Panc1 (cell line): ENCODE measurements around the gene MICALL2. TPM values are rescaled to one million over a fixed set of nuclear protein-coding genes. Genes with fewer than 3 reads are reported as not detected.

Experiments
- ATAC-seq: fragments of 200-7000 bp; cut with Tn5 transposase; 2 replicates; pipeline ENCODE4 v1.9.1; 2020; ENCODE audit warnings: mild to moderate bottlenecking, moderate library complexity
- BruUV-seq: library from RNA; stranded (reverse); fragments of 400-500 nt; replicated peaks from 2 replicates; lab custom pipeline; 2021; lab: Mats Ljungman, UMichigan
- CTCF ChIA-PET: fragments of 300-600 bp; sonication (Branson Sonifier 250); formaldehyde crosslinking; loops from one replicate; lab custom pipeline; 2022; ENCODE audit warnings: antibody characterized with exemption; lab: Charles Lee
- POLR2A ChIA-PET: fragments of 300-600 bp; sonication (Branson Sonifier 250); formaldehyde crosslinking; loops from one replicate; lab custom pipeline; 2022; ENCODE audit warnings: antibody characterized with exemption; lab: Charles Lee
- DNase-seq: peaks from one replicate; pipeline ENCODE4 v3.0.0-alpha.2; 2010; ENCODE audit warnings: low read depth, low spot score
- H3K27ac ChIP-seq: 2 replicates; pipeline ENCODE4 v1.5.1; 2011; ENCODE audit warnings: mild to moderate bottlenecking, low read length, inconsistent platforms
- H3K27me3 ChIP-seq: fragments of 200-500 bp; sonication (Bioruptor generic); 2 replicates; pipeline ENCODE4 v1.6.0; 2014; ENCODE audit warnings: low read length, inconsistent platforms; ENCODE audit not compliant: control insufficient read depth, insufficient read depth
- H3K36me3 ChIP-seq: fragments of 200-500 bp; sonication (Bioruptor generic); 2 replicates; pipeline ENCODE4 v1.5.1; 2014; ENCODE audit warnings: inconsistent platforms, mild to moderate bottlenecking, low read length, moderate library complexity; ENCODE audit not compliant: control insufficient read depth, insufficient read depth
- H3K4me1 ChIP-seq: 2 replicates; pipeline ENCODE4 v1.5.1; 2011; ENCODE audit warnings: inconsistent platforms, mild to moderate bottlenecking, low read length, moderate library complexity; ENCODE audit not compliant: control insufficient read depth, insufficient read depth
- H3K4me3 ChIP-seq, 2 experiments: 2 replicates each; pipeline ENCODE4 v1.5.1; 2011 to 2012; ENCODE audit warnings: low read depth in 2 of 2, low read length in 2 of 2, mild to moderate bottlenecking in 2 of 2, inconsistent platforms in 1 of 2, moderate library complexity in 1 of 2
- H3K9me3 ChIP-seq: fragments of 200-500 bp; sonication (Bioruptor generic); 2 replicates; pipeline ENCODE4 v1.5.1; 2014; ENCODE audit warnings: low read depth, mild to moderate bottlenecking, inconsistent platforms, low read length, moderate library complexity; ENCODE audit not compliant: control insufficient read depth, insufficient read depth
- REST ChIP-seq, 2 experiments: IDR thresholded peaks; 2 replicates each; pipeline ENCODE4 v1.6.1; 2011 to 2012; ENCODE audit warnings: low read depth in 2 of 2, control low read depth in 1 of 2, low read length in 1 of 2, mild to moderate bottlenecking in 1 of 2, moderate library complexity in 1 of 2; ENCODE audit not compliant: insufficient read depth in 1 of 2
- TCF7L2 ChIP-seq: IDR thresholded peaks from 2 replicates; pipeline ENCODE4 v1.6.1; 2011; ENCODE audit warnings: mild to moderate bottlenecking, low read depth, low read length, inconsistent platforms
- in situ Hi-C: cut with HindIII; loops from 2 replicates; pipeline ENCODE4 v1.10.0; 2016; ENCODE audit warnings: low sequenced_read_pairs, low pct_unique_long_range_greater_than_20kb
- intact Hi-C: fragments of 100-400 bp; cut with micrococcal nuclease; formaldehyde crosslinking; loops from one replicate; pipeline ENCODE4 v1.10.0; 2022; ENCODE audit not compliant: unreplicated experiment
- total RNA-seq: library from RNA; stranded (reverse); gene quantifications from one replicate; pipeline ENCODE4 v1.2.1, GENCODE V29; 2021; ENCODE audit not compliant: unreplicated experiment
- TF ChIP-seq, protein P1 (sequence below): fragments of 450-650 bp; IDR thresholded peaks from 2 replicates; pipeline ENCODE4 v1.5.1; 2017; ENCODE audit warnings: mild to moderate bottlenecking

MICALL2 gene
- total RNA-seq, 1 experiment from 2014 or later: 144 TPM

DNA sequence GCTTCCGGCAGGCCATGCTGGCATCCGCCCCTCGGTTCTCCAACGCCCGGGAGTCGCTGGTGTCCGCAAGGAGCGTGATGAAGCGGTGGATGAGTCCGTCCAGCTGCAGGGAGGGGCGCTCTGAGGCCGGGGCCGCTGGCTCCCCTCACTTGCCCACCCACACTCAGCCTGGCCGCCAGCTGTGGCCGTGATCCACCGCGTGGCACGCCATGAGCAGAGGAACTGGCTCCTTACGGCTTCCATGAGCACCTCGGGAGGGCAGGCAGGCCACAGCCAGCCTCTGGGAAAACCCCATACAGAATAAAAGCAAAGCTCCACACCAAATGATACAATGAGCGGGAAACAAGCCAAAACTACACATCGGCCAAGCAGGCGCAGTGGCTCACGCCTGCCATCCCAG lies 15.5 kb upstream of the MICALL2 start:
- H3K27me3 ChIP-seq: no peaks in the 10 kb centered on the region
- DNase-seq (no peak), ATAC-seq (no peak)
- POLR2A ChIA-PET: interaction anchor here (0.5 to 0.6 kb wide), 2 partner anchors 566 to 1192 kb away, joined by 4 to 13 read pairs; no protein-coding TSS in a partner anchor
- no peaks in the 10 kb centered on the region for H3K9me3 ChIP-seq
- H3K36me3 ChIP-seq: no peaks in the 10 kb centered on the region; the same call in none of the 2 replicates
- CTCF ChIA-PET: interaction anchor here (0.7 to 1.0 kb wide), 3 partner anchors 26 to 74 kb away, joined by 3 to 5 read pairs (median 3); no protein-coding TSS in a partner anchor
- H3K27ac ChIP-seq: no peak overlapping the region
- no TSS peak for BruUV-seq
- H3K4me3 ChIP-seq: no peak overlapping the region
- intact Hi-C loops (no loop called here), in situ Hi-C loops (no loop called here)
- no peak for TF ChIP-seq REST (IDR thresholded peaks at IDR 0.05; ENCODE audit: insufficient read depth in 1 of 2, low read depth in 2 of 2, low read length in 1 of 2)
- TF ChIP-seq, protein P1, sequence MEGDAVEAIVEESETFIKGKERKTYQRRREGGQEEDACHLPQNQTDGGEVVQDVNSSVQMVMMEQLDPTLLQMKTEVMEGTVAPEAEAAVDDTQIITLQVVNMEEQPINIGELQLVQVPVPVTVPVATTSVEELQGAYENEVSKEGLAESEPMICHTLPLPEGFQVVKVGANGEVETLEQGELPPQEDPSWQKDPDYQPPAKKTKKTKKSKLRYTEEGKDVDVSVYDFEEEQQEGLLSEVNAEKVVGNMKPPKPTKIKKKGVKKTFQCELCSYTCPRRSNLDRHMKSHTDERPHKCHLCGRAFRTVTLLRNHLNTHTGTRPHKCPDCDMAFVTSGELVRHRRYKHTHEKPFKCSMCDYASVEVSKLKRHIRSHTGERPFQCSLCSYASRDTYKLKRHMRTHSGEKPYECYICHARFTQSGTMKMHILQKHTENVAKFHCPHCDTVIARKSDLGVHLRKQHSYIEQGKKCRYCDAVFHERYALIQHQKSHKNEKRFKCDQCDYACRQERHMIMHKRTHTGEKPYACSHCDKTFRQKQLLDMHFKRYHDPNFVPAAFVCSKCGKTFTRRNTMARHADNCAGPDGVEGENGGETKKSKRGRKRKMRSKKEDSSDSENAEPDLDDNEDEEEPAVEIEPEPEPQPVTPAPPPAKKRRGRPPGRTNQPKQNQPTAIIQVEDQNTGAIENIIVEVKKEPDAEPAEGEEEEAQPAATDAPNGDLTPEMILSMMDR: no peak
- H3K4me1 ChIP-seq: no peaks in the 10 kb centered on the region

DNA sequence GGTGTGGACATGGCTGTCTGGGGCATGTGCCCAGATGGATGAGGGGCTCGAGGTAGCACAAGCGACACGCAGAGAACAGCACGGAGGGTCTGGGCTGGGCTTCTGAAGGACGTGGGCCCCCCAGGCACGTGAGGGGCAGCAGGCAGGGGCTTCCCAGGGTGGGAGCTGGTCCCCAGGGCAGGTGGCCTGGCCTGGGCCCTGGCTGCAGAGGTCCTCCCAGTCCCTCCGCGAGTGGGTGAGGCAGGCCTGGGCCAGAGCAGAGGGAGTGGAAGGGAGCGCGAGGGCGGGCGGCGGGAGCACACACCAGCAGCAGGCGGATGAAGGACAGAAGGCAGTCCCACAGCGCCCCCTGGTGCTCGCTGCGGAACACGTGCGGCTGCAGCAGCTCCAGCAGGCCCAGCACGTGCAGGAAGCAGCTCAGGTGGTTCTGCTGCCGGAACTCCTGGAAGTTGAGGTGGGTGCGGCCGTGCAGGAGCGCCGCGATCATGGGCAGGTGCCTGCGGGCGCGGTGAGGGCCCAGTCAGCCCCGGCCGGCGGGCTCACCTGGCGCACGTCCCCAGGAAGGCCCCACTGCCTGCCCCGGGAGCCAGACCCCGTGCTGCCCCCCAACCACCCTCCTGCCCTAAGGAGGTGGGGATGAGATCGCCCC lies 14.7 kb upstream of the MICALL2 start:
- ATAC-seq (peak; percentile 76), DNase-seq (no peak)
- Histone ChIP-seq H3K27me3 (no peaks in the 10 kb centered on the region), H3K27ac (no peak overlapping the region), H3K4me1 (0 out of 2 replicates have a peak, but pooled peaks cover 2% of the 10 kb centered on the region), H3K36me3 (no peaks in the 10 kb centered on the region; the same call in none of the 2 replicates), H3K9me3 (no peaks in the 10 kb centered on the region), H3K4me3 (no peak overlapping the region)
- TF ChIP-seq, protein P1: peak; percentile 99
- no peak for TF ChIP-seq TCF7L2
- 0 out of 4 replicates have a peak, but pooled peaks of 1 of the 2 experiments have one; percentile 43 for TF ChIP-seq REST (IDR thresholded peaks at IDR 0.05; ENCODE audit: insufficient read depth in 1 of 2, low read depth in 2 of 2, low read length in 1 of 2)
- BruUV-seq: no TSS peak
- intact Hi-C loops: no loop called here
- ChIA-PET POLR2A (no interaction called here), CTCF (interaction anchor here (0.6 to 1.0 kb wide), 3 partner anchors 25 to 102 kb away, joined by 3 to 5 read pairs (median 3); no protein-coding TSS in a partner anchor)
- in situ Hi-C loops: no loop called here
